CD14-positive monocyte (primary cell): ENCODE results near the gene NFS1. TPM values are rescaled to one million over a fixed set of nuclear protein-coding genes. Genes with fewer than 3 reads are reported as not detected.

Experiments
- DNase-seq, 3 donors: peaks; one replicate each; pipeline ENCODE4 v3.0.0-alpha.2; 2011 to 2022
- H2AFZ ChIP-seq: 2 replicates; pipeline ENCODE4 v1.6.0; 2012; ENCODE audit warnings: mild to moderate bottlenecking, low read depth, low read length, inconsistent platforms; ENCODE audit not compliant: insufficient read depth, poor library complexity, severe bottlenecking
- H3K27ac ChIP-seq, 2 donors: 1 replicate in 1 of 2; 2 replicates in 1 of 2; pipeline ENCODE4 v1.5.1; 2012 to 2013; ENCODE audit warnings: low read length in 2 of 2, control low read depth in 1 of 2, inconsistent platforms in 1 of 2, low read depth in 1 of 2, mild to moderate bottlenecking in 1 of 2
- H3K27me3 ChIP-seq, 2 donors: one replicate each; pipeline versions ENCODE4 v1.6.0 to v1.6.1; 2011 to 2013; ENCODE audit warnings: low read length in 2 of 2; ENCODE audit not compliant: control insufficient read depth in 2 of 2, insufficient read depth in 2 of 2
- H3K36me3 ChIP-seq, 2 donors: replicated peaks in 1 of 2; 1 replicate in 1 of 2; 2 replicates in 1 of 2; pipeline versions ENCODE4 v1.5.1 to v1.6.1; 2012 to 2013; ENCODE audit warnings: low read length in 2 of 2, control low read depth in 1 of 2, inconsistent platforms in 1 of 2, mild to moderate bottlenecking in 1 of 2; ENCODE audit not compliant: insufficient read depth in 2 of 2, control insufficient read depth in 1 of 2
- H3K4me1 ChIP-seq, 2 donors: 1 replicate in 1 of 2; 2 replicates in 1 of 2; pipeline versions ENCODE4 v1.5.1 to v1.6.1; 2012 to 2013; ENCODE audit warnings: low read length in 2 of 2, control low read depth in 1 of 2, inconsistent platforms in 1 of 2, mild to moderate bottlenecking in 1 of 2, moderate library complexity in 1 of 2; ENCODE audit not compliant: insufficient read depth in 2 of 2, control insufficient read depth in 1 of 2
- H3K4me2 ChIP-seq: replicated peaks from 2 replicates; pipeline ENCODE3; 2012; ENCODE audit warnings: low read length, moderate library complexity, mild to moderate bottlenecking; ENCODE audit not compliant: poor library complexity, severe bottlenecking; ENCODE audit errors: extremely low read depth
- H3K4me3 ChIP-seq, 3 experiments: fragments of 200-600 bp in 1 of 3; sonication (generic) in 1 of 3; replicated peaks in 1 of 3; 1 replicate in 2 of 3; 2 replicates in 1 of 3; pipeline ENCODE4 v1.5.1; 2011 to 2013; ENCODE audit warnings: low read length in 3 of 3, mild to moderate bottlenecking in 3 of 3, control low read depth in 2 of 3, low read depth in 2 of 3, inconsistent platforms in 1 of 3, moderate library complexity in 1 of 3
- H3K79me2 ChIP-seq: 2 replicates; pipeline ENCODE4 v1.6.0; 2012; ENCODE audit warnings: mild to moderate bottlenecking, control low read depth, inconsistent platforms, low read length, moderate library complexity; ENCODE audit not compliant: insufficient read depth
- H3K9ac ChIP-seq: 2 replicates; pipeline ENCODE4 v1.6.0; 2017; ENCODE audit warnings: low read length, mild to moderate bottlenecking; ENCODE audit not compliant: insufficient read depth, poor library complexity, severe bottlenecking
- H3K9me3 ChIP-seq, 2 donors: replicated peaks in 1 of 2; 1 replicate in 1 of 2; 2 replicates in 1 of 2; pipeline versions ENCODE4 v1.5.1 to v1.6.1; 2012 to 2013; ENCODE audit warnings: low read length in 2 of 2, control low read depth in 1 of 2; ENCODE audit not compliant: control insufficient read depth in 1 of 2, insufficient read depth in 1 of 2
- H4K20me1 ChIP-seq: 2 replicates; pipeline ENCODE4 v1.6.0; 2012; ENCODE audit warnings: mild to moderate bottlenecking, low read length, control low read depth, moderate library complexity; ENCODE audit not compliant: insufficient read depth
- H3K27ac Mint-ChIP-seq, 7 donors: one replicate each; pipeline ENCODE4 v1.8.0; 2020; ENCODE audit warnings: mild to moderate bottlenecking in 7 of 7, mixed read lengths in 7 of 7, moderate library complexity in 6 of 7, inconsistent platforms in 2 of 7
- H3K27me3 Mint-ChIP-seq, 3 donors: one replicate each; pipeline ENCODE4 v1.8.0; 2021 to 2022; ENCODE audit warnings: low read depth in 3 of 3, mild to moderate bottlenecking in 3 of 3, mixed read lengths in 3 of 3, moderate library complexity in 3 of 3, inconsistent platforms in 1 of 3
- H3K36me3 Mint-ChIP-seq, 2 donors: one replicate each; pipeline ENCODE4 v1.8.0; 2020; ENCODE audit warnings: mixed read lengths in 2 of 2, inconsistent platforms in 1 of 2, mild to moderate bottlenecking in 1 of 2
- H3K4me1 Mint-ChIP-seq: one replicate; pipeline ENCODE4 v1.8.0; 2020; ENCODE audit warnings: mild to moderate bottlenecking, mixed read lengths
- H3K4me3 Mint-ChIP-seq, 2 donors: one replicate each; pipeline ENCODE4 v1.8.0; 2020; ENCODE audit warnings: mild to moderate bottlenecking in 2 of 2, mixed read lengths in 2 of 2, moderate library complexity in 1 of 2
- H3K9me3 Mint-ChIP-seq, 7 donors: one replicate each; pipeline ENCODE4 v1.8.0; 2020 to 2022; ENCODE audit warnings: mixed read lengths in 7 of 7, mild to moderate bottlenecking in 6 of 7, moderate library complexity in 6 of 7, inconsistent platforms in 2 of 7
- CTCF ChIP-seq: fragments of 200-600 bp; IDR thresholded peaks from one replicate; pipeline ENCODE4 v1.8.0; 2022; ENCODE audit warnings: antibody characterized with exemption, mild to moderate bottlenecking
- WGBS: methylation state at CpG from one replicate; pipeline ENCODE4 v1.1.5; 2013; ENCODE audit warnings: missing lambda C conversion rate; ENCODE audit not compliant: insufficient coverage; 5-methylcytosine and 5-hydroxymethylcytosine counted together
- intact Hi-C, 2 donors: fragments of 100-400 bp; cut with micrococcal nuclease; formaldehyde crosslinking; loops; one replicate each; pipeline versions ENCODE4 v1.15.0 to v1.15.1; 2023
- polyA plus RNA-seq, 3 donors: library from polyadenylated mRNA; depleted of rRNA in 1 of 3; unstranded in 2 of 3; stranded (reverse) in 1 of 3; fragments of 300-500 nt in 2 of 3; fragments of >200 nt in 1 of 3; fragmentation: Illumina TruSeq in 2 of 3; gene quantifications; 1 replicate in 2 of 3; 2 replicates in 1 of 3; pipeline ENCODE4 v1.2.3, GENCODE V29; 2012 to 2021

NFS1 gene
- polyA plus RNA-seq, 3 donors: 18.1 to 21.4 (median 19.2) TPM

- Histone ChIP-seq H3K27me3 (no peaks in the 10 kb centered on the region), H3K9ac (no peak overlapping the region), H3K36me3 (peaks cover 95 to 98% of the 10 kb centered on the region in 2 donors), H3K4me3 (no peak overlapping the region), H4K20me1 (peaks cover 100% of the 10 kb centered on the region), H3K4me2 (no peak overlapping the region), H3K4me1 (peaks cover 0 to 6% of the 10 kb centered on the region in 2 donors), H2AFZ (no peak overlapping the region), H3K9me3 (no peaks in the 10 kb centered on the region), H3K27ac (no peak overlapping the region), H3K79me2 (peaks cover 96% of the 10 kb centered on the region)
- intact Hi-C loops: loop anchor here in 1 of 2 donors (5.0 kb wide), 2 partner anchors 34 to 41 kb away; partner anchors contain the start of genes NFS1, PHF20 and ROMO1
- no CpG with 5 or more reads among the region's 4 CpGs for WGBS
- no peak overlapping the region for H3K4me3 Mint-ChIP-seq
- peaks cover 5% of the 10 kb centered on the region for H3K4me1 Mint-ChIP-seq
- no peak for DNase-seq
- no peak overlapping the region for H3K27ac Mint-ChIP-seq
- peaks cover 0 to 2% (median 0%) of the 10 kb centered on the region in 7 donors for H3K9me3 Mint-ChIP-seq
- TF ChIP-seq CTCF: no peak
- peaks cover 0 to 2% (median 0%) of the 10 kb centered on the region in 3 donors for H3K27me3 Mint-ChIP-seq
- H3K36me3 Mint-ChIP-seq: peaks cover 71 to 95% of the 10 kb centered on the region in 2 donors
These were observed 31.7 kb upstream of the NFS1 start for GRCh38 chr20:35730583-35731468.

GRCh38 chr20:35729836-35730582, 30.9 kb upstream of the NFS1 start:
- no peak for TF ChIP-seq CTCF
- Histone ChIP-seq H3K4me3 (no peak overlapping the region), H3K4me1 (no peaks in the 10 kb centered on the region), H3K27me3 (no peaks in the 10 kb centered on the region), H3K9me3 (no peaks in the 10 kb centered on the region), H3K4me2 (no peak overlapping the region), H2AFZ (no peak overlapping the region), H4K20me1 (peaks cover 100% of the 10 kb centered on the region), H3K27ac (peak overlapping the region in 1 of 2 donors; percentile 32), H3K36me3 (peaks cover 95 to 98% of the 10 kb centered on the region in 2 donors), H3K9ac (no peak overlapping the region), H3K79me2 (peaks cover 96% of the 10 kb centered on the region)
- H3K27ac Mint-ChIP-seq: peak overlapping the region in 2 of 7 donors; percentile 20 to 32
- intact Hi-C loops: loop anchor here in 1 of 2 donors (5.0 kb wide), 2 partner anchors 33 to 42 kb away; partner anchors contain the start of genes NFS1, PHF20 and ROMO1
- H3K9me3 Mint-ChIP-seq: peaks cover 0 to 2% (median 0%) of the 10 kb centered on the region in 7 donors
- no peak overlapping the region for H3K4me3 Mint-ChIP-seq
- H3K27me3 Mint-ChIP-seq: peaks cover 0 to 2% (median 0%) of the 10 kb centered on the region in 3 donors
- H3K36me3 Mint-ChIP-seq: peaks cover 74 to 95% of the 10 kb centered on the region in 2 donors
- peaks cover 5% of the 10 kb centered on the region for H3K4me1 Mint-ChIP-seq
- DNase-seq: no peak
- 100% methylated on average over 1 of the region's 2 CpGs for WGBS
